ENCODE measurements around the gene TMPRSS5. TPM values are rescaled to one million over a fixed set of nuclear protein-coding genes. Genes with fewer than 3 reads are reported as not detected.
"Not testable (repeated sequence)": the region's sequence is repeated elsewhere in the genome, so short reads cannot be mapped to it uniquely, and the experiment has no call there.

Gene TMPRSS5
- total and polyA plus RNA-seq, 8 donors: 0.19 to 1.1 (median 0.55) TPM

GRCh38 chr11:113724778-113725177 lies 18.7 kb upstream of the TMPRSS5 start:
- DNase-seq: no peak
- no peak for FAIRE-seq
- no peaks in the 10 kb centered on the region for H3K4me1 ChIP-seq
- 89 to 92% methylated on average over 3 of the region's 3 CpGs for WGBS, 2 donors
- H3K4me3 ChIP-seq: no peak overlapping the region
- intact Hi-C loops (cut with DNase I): no loop called here
- H3K9me3 ChIP-seq: no peaks in the 10 kb centered on the region
- H3K36me3 ChIP-seq: no peaks in the 10 kb centered on the region
- ATAC-seq: no peak
- H3K27me3 ChIP-seq: no peaks in the 10 kb centered on the region
- no peak overlapping the region for H3K27ac ChIP-seq
- no peak for TF ChIP-seq CTCF (IDR thresholded peaks at IDR 0.05)

GRCh38 chr11:113723787-113724186 lies 17.7 kb upstream of the TMPRSS5 start:
- FAIRE-seq (no peak), DNase-seq (no peak), ATAC-seq (no peak)
- intact Hi-C loops (cut with DNase I): no loop called here
- Histone ChIP-seq H3K9me3 (no peaks in the 10 kb centered on the region), H3K27me3 (no peaks in the 10 kb centered on the region), H3K4me1 (no peaks in the 10 kb centered on the region), H3K36me3 (no peaks in the 10 kb centered on the region), H3K27ac (no peak overlapping the region), H3K4me3 (no peak overlapping the region)
- WGBS, 2 donors: 88 to 91% methylated on average over 4 of the region's 4 CpGs
- TF ChIP-seq CTCF (IDR thresholded peaks at IDR 0.05): no peak

- H3K4me1 ChIP-seq: no peaks in the 10 kb centered on the region
- ATAC-seq (no peak), FAIRE-seq (no peak), DNase-seq (no peak)
- no peak for TF ChIP-seq CTCF (IDR thresholded peaks at IDR 0.05)
- intact Hi-C loops (cut with DNase I): no loop called here
- no peaks in the 10 kb centered on the region for H3K27me3 ChIP-seq
- H3K36me3 ChIP-seq: no peaks in the 10 kb centered on the region
- no peak overlapping the region for H3K4me3 ChIP-seq
- H3K9me3 ChIP-seq: no peaks in the 10 kb centered on the region
- H3K27ac ChIP-seq: no peak overlapping the region
- WGBS, 2 donors: 79 to 87% methylated on average over 3 of the region's 3 CpGs
Measured at GRCh38 chr11:113722934-113723333, 16.8 kb upstream of the TMPRSS5 start.

GRCh38 chr11:113722221-113722620 lies 16.1 kb upstream of the TMPRSS5 start:
- DNase-seq: no peak
- 84 to 86% methylated on average over 4 of the region's 4 CpGs for WGBS, 2 donors
- intact Hi-C loops (cut with DNase I): no loop called here
- no peak for FAIRE-seq
- no peak overlapping the region for H3K4me3 ChIP-seq
- H3K27me3 ChIP-seq: no peaks in the 10 kb centered on the region
- H3K9me3 ChIP-seq: no peaks in the 10 kb centered on the region
- no peak overlapping the region for H3K27ac ChIP-seq
- ATAC-seq: no peak
- H3K4me1 ChIP-seq: no peaks in the 10 kb centered on the region
- no peaks in the 10 kb centered on the region for H3K36me3 ChIP-seq
- TF ChIP-seq CTCF (IDR thresholded peaks at IDR 0.05): no peak

GRCh38 chr11:113721462-113722066 lies 15.5 kb upstream of the TMPRSS5 start:
- TF ChIP-seq CTCF (IDR thresholded peaks at IDR 0.05): no peak
- Histone ChIP-seq H3K4me3 (no peak overlapping the region), H3K9me3 (no peaks in the 10 kb centered on the region), H3K27ac (no peak overlapping the region), H3K36me3 (no peaks in the 10 kb centered on the region), H3K27me3 (no peaks in the 10 kb centered on the region), H3K4me1 (no peaks in the 10 kb centered on the region)
- no peak for DNase-seq
- no peak for FAIRE-seq
- no peak for ATAC-seq
- WGBS, 2 donors: 90 to 94% methylated on average over 3 of the region's 3 CpGs
- intact Hi-C loops (cut with DNase I): no loop called here

- 49 to 53% methylated on average over 3 of the region's 3 CpGs for WGBS, 2 donors
- H3K36me3 ChIP-seq; H3K9me3 ChIP-seq; FAIRE-seq; H3K27me3 ChIP-seq; DNase-seq; ATAC-seq; H3K4me1 ChIP-seq; H3K27ac ChIP-seq; intact Hi-C loops (cut with DNase I); H3K4me3 ChIP-seq: not testable (repeated sequence)
Measured at GRCh38 chr11:113720478-113720877, 14.4 kb upstream of the TMPRSS5 start.
